WTC11 (cell line): ENCODE results near the gene TREH.

ENCODE experiments used
- CTCF ChIP-seq: fragments of 200-600 bp; IDR thresholded peaks from 2 replicates; pipeline ENCODE4 v1.8.0; 2022; ENCODE audit warnings: antibody characterized with exemption
- ESRRA ChIP-seq: sonication (generic); formaldehyde crosslinking; IDR thresholded peaks from 2 replicates; pipeline ENCODE4 v1.8.1; 2022; ENCODE audit warnings: mild to moderate bottlenecking, missing genetic modification reagents, borderline replicate concordance
- FOXP1 ChIP-seq: sonication (generic); formaldehyde crosslinking; IDR thresholded peaks from 2 replicates; pipeline ENCODE4 v1.8.0; 2022; ENCODE audit warnings: missing genetic modification reagents, mild to moderate bottlenecking, moderate library complexity, borderline replicate concordance
- HMGA2 ChIP-seq: fragments of 250-450 bp; sonication (Bioruptor Pico); IDR thresholded peaks from 2 replicates; pipeline ENCODE4 v1.4.0; 2021; ENCODE audit warnings: mild to moderate bottlenecking, moderate library complexity
- NFE2L1 ChIP-seq: sonication (generic); formaldehyde crosslinking; IDR thresholded peaks from 2 replicates; pipeline ENCODE4 v1.8.1; 2023; ENCODE audit warnings: missing genetic modification reagents
- RELA ChIP-seq: sonication (generic); formaldehyde crosslinking; IDR thresholded peaks from 2 replicates; pipeline ENCODE4 v1.8.1; 2022; ENCODE audit warnings: missing genetic modification reagents, mild to moderate bottlenecking, borderline replicate concordance
- SP1 ChIP-seq: sonication (generic); formaldehyde crosslinking; conservative IDR thresholded peaks from 2 replicates; pipeline ENCODE4 v1.8.1; 2022; ENCODE audit warnings: missing genetic modification reagents
- STAT6 ChIP-seq: sonication (generic); formaldehyde crosslinking; conservative IDR thresholded peaks from 2 replicates; pipeline ENCODE4 v1.8.1; 2023; ENCODE audit warnings: mild to moderate bottlenecking, low read depth, missing genetic modification reagents, moderate library complexity
- TP53 ChIP-seq: sonication (generic); formaldehyde crosslinking; IDR thresholded peaks from 2 replicates; pipeline ENCODE4 v1.8.1; 2023; ENCODE audit warnings: mild to moderate bottlenecking, missing genetic modification reagents

DNA sequence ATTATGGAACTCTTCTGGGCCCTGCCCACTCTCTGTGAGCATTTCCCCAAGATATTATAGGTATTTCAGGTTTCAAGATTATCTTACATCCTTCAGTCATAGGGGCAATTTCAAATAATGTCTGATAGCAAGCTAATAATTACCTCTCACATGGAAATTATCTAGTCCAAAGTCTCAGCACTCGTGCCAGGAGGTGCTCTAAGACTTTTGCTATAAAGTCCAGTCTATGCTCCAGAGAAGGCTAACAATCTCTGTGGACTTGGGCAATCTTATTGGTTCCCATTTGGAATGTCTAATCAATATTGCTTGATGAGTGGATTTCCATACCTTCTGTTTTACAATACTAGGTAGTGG, 5.4 kb downstream of the TREH start:
- TF ChIP-seq CTCF, result no peak
- TF ChIP-seq SP1 (CRISPR knock-in tag), result no peak
- TF ChIP-seq STAT6 (CRISPR knock-in tag), result no peak
- TF ChIP-seq NFE2L1 (CRISPR knock-in tag), result no peak
- no peak for TF ChIP-seq ESRRA
- TF ChIP-seq TP53 (CRISPR knock-in tag), result no peak
- no peak for TF ChIP-seq RELA (CRISPR knock-in tag)
- TF ChIP-seq HMGA2, result no peak
- TF ChIP-seq FOXP1 (CRISPR knock-in tag), result no peak
